ENCODE results near the gene MLH1. TPM values are rescaled to one million over a fixed set of nuclear protein-coding genes. Genes with fewer than 3 reads are reported as not detected.
A peak's percentile ranks its signal among the peaks of the same experiment; 100 is the strongest.

Gene MLH1
- total and polyA plus RNA-seq, 10 of the 15 experiments (the other 5 are each of a cell fraction or from before 2014, with no cell fraction given) = 58.6 to 109 (median 81.4) TPM

GRCh38 chr3:36969540-36970432 is 23.5 kb upstream of the MLH1 start:
- Histone ChIP-seq H2AFZ (ENCODE audit: control insufficient read depth, low read depth, low read length) (peak overlapping the region; percentile 39; the same call in 1 of the 2 replicates), H3K4me2 (ENCODE audit: control insufficient read depth, insufficient read depth) (peak overlapping the region; percentile 48; the same call in 1 of the 2 replicates), H3K9ac (ENCODE audit: control insufficient read depth, insufficient read depth, low read length) (no peak overlapping the region), H3K27ac (ENCODE audit: control insufficient read depth, insufficient read depth) (peak overlapping the region; percentile 38), H4K20me1 (ENCODE audit: control insufficient read depth, insufficient read depth) (no peaks in the 10 kb centered on the region), H3K9me3 (replicated peaks; ENCODE audit: control insufficient read depth, insufficient read depth, low read length) (no peaks in the 10 kb centered on the region), H3K27me3 (replicated peaks in 1 of 2; ENCODE audit: control insufficient read depth in 2 of 2, insufficient read depth in 2 of 2, low read length in 1 of 2) (no peaks in the 10 kb centered on the region), H3K4me1 (ENCODE audit: control insufficient read depth, insufficient read depth, low read length) (peaks cover 9% of the 10 kb centered on the region), H3K79me2 (ENCODE audit: control insufficient read depth, insufficient read depth, low read length) (no peaks in the 10 kb centered on the region), H3K4me3 (no peak overlapping the region), H3K36me3 (ENCODE audit: control insufficient read depth in 2 of 2, insufficient read depth in 2 of 2, low read length in 1 of 2) (no peaks in the 10 kb centered on the region)
- CTCF ChIA-PET = interaction anchor here (0.7 to 2.2 kb wide), 10 partner anchors 10 to 102 kb away, joined by 3 to 30 read pairs (median 4); partner anchors contain the start of genes EPM2AIP1 and MLH1
- DNase-seq (ENCODE audit: low read depth, low spot score) = peak; percentile 80
- intact Hi-C loops (cut with micrococcal nuclease; ENCODE audit: unreplicated experiment) = no loop called here
- RAD21 ChIA-PET (ENCODE audit: unreplicated experiment) = interaction anchor here (0.6 to 2.1 kb wide), 7 partner anchors 11 to 101 kb away, joined by 3 to 19 read pairs (median 4); partner anchors contain the start of genes EPM2AIP1 and MLH1
- ATAC-seq = peak; percentile 100
- in situ Hi-C loops (cut with MboI) = no loop called here
- POLR2A ChIA-PET = interaction anchor here (0.9 to 1.7 kb wide), 5 partner anchors 13 to 23 kb away, joined by 3 to 17 read pairs (median 4); partner anchors contain the start of genes EPM2AIP1 and MLH1
- no TSS peak for BruUV-seq (replicated peaks)
- WGBS (ENCODE audit: insufficient coverage, insufficient replicate concordance, low lambda C conversion rate, missing lambda C conversion rate) = 5% methylated on average over 2 of the region's 4 CpGs
- SMC1A ChIA-PET (ENCODE audit: uncharacterized antibody, unreplicated experiment) = interaction anchor here (0.6 to 2.4 kb wide), 16 partner anchors 9 to 280 kb away, joined by 3 to 46 read pairs (median 3); partner anchors contain the start of genes EPM2AIP1, LRRFIP2 and MLH1
- FAIRE-seq = peak; percentile 88
- TF ChIP-seq POU2F2 (IDR thresholded peaks at IDR 0.05; ENCODE audit: borderline replicate concordance, low read depth, low read length) (peak; percentile 70; the same call in 1 of the 3 replicates), IKZF1 (conservative IDR thresholded peaks at IDR 0.05) (0 out of 2 replicates have a peak, but pooled peaks have one; percentile 15), ZBTB40 (IDR thresholded peaks at IDR 0.05; ENCODE audit: borderline replicate concordance) (no peak), LARP7 (IDR thresholded peaks at IDR 0.05) (no peak), CREM (IDR thresholded peaks at IDR 0.05; ENCODE audit: low read depth) (peak; percentile 46; the same call in 1 of the 2 replicates), SUZ12 (IDR thresholded peaks at IDR 0.05; ENCODE audit: unreplicated experiment) (no peak), ZNF207 (IDR thresholded peaks at IDR 0.05; ENCODE audit: borderline replicate concordance) (no peak), BCLAF1 (IDR thresholded peaks at IDR 0.05) (no peak), TBL1XR1 (IDR thresholded peaks at IDR 0.05; ENCODE audit: low read depth, low read length) (no peak), CHD2 (IDR thresholded peaks at IDR 0.05; ENCODE audit: borderline replicate concordance, low read depth, low read length) (peak; percentile 25; the same call in 1 of the 2 replicates), SIX5 (IDR thresholded peaks at IDR 0.05; ENCODE audit: low read depth, low read length, severe bottlenecking) (no peak), SUPT20H (IDR thresholded peaks at IDR 0.05; ENCODE audit: borderline replicate concordance, control insufficient read depth, low read depth, low read length) (no peak), RBBP5 (conservative IDR thresholded peaks at IDR 0.05) (no peak), MYC (IDR thresholded peaks at IDR 0.05; ENCODE audit: insufficient read depth, insufficient read length, insufficient replicate concordance, low read length, severe bottlenecking) (no peak), NFXL1 (IDR thresholded peaks at IDR 0.05; ENCODE audit: borderline replicate concordance) (no peak), ATF7 (IDR thresholded peaks at IDR 0.05; ENCODE audit: low read depth) (peak; percentile 68; the same call in 1 of the 2 replicates)

Measured in GM12878 (cell line).